Measurements from ENCODE around the gene PLSCR2.
"Not testable (repeated sequence)": the region's sequence is repeated elsewhere in the genome, so short reads cannot be mapped to it uniquely, and the experiment has no call there.

The PLSCR2 gene, protein sequence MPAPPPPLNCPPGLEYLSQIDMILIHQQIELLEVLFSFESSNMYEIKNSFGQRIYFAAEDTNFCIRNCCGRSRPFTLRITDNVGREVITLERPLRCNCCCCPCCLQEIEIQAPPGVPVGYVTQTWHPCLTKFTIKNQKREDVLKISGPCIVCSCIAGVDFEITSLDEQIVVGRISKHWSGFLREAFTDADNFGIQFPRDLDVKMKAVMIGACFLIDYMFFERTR

DNA sequence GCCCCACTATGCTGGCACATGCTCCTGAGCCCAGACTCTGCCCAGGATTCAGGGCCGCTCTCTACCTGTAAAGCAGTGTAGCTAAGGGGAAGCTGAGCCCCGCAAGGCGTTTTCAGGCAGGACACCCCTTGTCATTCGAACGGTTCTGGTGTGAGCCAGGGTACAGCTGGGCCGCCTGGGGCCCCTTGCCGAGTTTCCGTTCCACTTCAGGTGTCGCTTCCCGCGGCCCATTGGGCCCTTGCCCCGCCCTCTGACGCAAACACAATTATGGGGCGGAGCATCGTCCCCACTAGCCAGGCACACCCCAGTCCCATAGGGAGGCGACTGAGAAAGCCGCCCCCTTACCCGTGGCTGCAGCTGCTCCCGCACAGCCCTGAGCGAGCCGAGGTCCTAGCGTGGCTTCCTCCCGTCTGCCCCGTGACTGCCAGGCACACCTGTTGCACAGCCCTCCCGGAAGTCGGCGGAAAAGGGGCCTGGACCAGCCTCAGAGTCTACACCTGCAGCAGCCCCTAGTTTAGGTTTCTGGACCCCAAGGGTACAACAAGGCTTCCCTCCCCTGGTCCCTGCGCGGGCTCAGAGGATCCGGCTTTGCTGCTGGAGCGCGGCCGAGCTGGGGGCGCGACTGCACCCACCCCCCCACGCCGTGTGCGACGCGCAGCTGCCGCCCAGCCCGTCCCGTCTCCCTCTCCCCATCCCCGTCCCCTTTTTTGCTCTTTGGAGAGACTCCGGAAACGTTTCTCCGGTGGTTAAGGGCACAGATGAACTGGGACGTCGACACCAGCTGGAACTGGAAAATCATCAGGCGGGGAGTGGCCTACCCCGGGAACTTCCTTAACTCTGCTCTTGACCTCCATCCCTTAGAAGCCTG, at the start of gene PLSCR2:
TSS of gene PLSCR2 (minus strand) at position 412 of the 868 bp plus-strand sequence. CDS start 9,657 bp downstream, outside the sequence.
- DNase-seq = peak; percentile 36

DNA sequence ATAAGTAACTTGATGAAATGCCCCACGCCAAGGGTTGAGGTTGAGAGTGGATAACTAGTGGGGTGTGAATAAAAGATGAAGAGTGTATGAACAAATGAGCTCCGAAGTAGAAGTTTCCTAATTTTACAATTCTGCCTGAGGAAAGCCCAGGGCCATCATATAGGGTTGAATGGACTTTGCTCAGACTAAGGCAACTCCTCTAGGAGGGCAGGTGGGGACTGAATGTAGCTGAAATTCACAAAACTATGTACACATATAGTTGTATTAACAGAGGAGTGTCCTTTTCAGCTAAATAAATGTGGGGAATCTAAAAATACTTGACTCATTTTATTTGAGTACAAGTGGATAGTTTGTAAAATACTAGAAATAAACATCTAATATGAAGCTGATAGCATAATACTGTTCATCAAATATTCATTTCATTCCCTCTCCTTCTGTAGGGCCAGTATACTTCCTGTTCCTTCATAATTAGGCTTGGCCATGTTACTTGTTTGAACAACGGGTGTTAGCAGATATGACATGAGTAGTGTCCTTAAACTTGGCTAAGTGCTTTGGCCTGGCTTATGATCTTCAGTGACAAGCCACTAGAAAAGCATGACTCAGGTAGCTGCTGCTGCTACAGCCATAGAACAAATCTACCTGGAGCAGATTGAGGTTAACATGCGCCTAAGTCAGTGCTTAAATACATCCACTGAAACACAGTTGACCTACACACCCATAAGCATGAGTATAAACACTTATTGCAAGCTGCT, 48.5 kb upstream of the PLSCR2 start:
- DNase-seq = no peak

DNA sequence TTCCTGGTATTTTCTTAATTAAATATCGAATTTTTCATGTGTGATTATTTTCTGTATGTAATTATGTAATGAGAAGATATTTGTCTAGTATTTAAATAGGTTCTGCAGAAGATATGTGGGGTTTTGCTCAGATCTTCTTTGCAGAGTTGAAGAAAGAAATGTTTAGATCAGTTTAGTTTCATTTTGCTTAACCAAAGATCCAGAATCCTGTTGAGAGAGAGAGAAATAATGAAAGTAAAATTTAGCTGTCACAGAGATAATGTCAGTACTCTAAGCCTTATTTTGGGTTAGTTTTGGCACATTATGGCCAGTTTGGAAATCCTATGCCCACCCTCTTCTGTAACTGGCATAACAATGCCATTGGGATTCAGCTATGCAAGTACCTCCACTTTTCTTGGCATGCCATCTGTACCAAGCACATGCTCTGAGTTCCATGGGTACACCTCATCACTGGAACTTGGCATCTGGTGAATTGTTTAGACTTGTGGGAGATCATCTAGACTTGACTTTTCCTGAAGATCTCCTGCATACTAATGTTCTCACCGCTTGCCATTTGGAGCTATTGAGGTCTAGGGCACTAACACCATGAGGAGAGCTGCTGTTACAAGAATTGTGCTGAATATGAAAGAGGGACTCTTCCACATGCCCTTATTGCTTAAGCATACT, 44.2 kb upstream of the PLSCR2 start:
- DNase-seq = no peak

DNA sequence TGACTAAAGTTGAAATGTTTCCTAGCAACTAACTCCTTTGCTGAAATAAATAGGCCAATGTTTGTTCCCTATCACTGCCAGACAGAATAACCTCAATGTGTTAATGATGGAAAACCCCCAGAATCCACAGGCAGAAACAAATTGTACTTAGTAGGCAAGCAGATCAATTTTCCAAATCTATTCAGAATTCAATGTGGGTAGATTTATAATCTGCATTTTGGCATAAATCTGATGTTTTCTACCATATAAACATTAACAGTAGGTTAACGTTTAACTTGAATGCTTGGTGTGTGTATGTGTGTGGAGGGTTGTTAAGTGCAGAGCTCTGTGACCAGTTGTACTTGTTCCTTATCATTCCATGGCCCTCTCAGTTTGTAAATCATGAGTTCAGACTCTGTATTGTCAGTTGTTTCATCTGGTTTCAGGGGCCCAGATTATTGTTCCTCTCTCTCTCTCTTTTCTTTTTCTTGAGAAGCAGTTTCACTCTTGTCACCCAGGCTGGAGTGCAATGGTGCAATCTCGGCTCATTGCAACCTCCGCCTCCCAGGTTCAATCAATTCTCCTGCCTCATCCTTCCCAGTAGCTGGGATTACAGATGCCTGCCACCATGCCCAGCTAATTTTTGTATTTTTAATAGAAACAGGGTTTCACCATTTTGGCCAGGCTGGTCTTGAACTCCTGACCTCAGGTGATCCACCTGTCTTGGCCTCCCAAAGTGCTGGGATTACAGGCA, 42.2 kb upstream of the PLSCR2 start:
- no peak for DNase-seq

DNA sequence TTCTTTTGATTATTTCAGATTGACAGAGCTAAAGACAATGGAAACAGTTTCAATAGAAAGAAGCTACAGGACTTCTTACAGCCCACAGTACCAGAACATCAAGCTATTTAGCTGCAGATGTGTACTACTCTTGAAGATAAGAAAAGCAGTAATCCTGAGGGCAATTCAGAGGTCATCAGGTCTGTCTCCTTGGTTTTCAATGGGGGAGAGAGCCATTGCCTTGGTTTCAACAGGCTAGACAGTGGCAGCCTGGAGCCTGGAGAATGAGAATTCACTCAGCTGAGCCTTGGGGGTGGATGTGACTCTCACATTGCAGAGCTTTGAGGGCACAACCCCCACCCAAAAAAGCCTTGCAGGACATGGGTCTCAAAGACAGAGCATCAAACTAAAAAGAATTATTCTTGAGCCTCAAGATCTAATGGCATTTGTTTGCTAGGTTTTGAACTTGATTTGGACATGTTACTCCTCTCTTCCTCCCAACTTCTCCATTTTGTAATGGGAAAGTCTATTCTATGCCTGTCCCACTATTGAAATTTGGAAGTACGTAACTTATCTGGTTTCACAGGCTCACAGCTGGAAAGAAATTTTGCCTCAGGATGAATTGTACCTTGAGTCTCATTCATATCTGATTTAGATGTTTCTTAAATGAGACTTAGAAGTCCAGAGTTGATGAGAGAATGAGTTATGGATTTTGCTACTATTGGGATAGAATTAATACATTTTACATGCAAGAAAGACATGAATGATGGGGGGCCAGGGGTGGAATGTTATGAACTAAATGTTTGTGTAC, 38.2 kb upstream of the PLSCR2 start:
- no peak for DNase-seq

DNA sequence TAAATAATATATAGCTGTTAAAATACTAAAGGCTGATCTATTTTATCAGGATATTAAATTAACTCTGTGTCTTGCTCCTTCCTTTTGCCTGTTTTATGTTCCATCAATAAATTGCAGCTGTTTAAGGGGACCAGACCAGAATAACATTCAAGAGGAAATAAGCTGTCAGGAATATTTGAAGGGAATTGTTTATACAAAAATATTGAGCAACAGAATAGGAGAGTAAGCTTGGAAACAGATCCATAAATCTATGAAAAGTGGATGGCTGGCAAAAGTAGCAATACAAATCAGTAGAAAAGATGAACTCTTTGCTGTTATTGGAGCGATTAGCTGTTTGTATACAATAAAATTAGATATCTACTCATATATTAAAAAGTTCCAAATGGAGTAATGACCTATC, 36.2 kb upstream of the PLSCR2 start:
- DNase-seq = no peak

DNA sequence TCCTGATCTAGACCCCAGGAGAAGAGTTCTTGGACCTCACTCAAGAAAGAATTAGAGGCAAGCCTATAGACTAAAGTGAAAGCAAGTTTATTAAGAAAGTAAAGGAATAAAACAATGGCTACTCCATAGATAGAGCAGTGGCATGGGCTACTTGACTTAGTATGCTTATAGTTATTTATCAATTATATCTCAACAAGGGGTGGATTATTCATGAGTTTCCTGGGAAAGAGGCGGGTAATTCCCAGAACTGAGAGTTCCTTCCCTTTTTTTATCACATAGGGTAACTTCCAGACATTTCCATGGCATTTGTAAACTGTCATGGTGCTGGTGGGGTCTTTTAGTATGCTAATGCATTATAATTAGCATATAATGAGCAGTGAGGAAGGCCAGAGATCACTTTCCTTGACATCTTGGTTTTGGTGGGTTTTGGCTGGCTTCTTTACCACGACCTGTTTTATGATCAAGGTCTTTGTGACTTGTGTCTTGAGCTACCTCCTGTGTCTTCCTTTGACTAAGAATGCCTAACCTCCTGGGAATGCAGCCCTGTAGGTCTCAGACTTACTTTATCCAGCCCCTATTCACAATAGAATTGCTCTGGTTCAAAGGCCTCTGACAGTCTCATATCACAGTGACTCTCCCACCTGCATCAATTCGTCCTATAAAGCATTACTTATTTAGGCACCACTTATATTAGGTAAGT, 35.3 kb upstream of the PLSCR2 start:
- DNase-seq = no peak

DNA sequence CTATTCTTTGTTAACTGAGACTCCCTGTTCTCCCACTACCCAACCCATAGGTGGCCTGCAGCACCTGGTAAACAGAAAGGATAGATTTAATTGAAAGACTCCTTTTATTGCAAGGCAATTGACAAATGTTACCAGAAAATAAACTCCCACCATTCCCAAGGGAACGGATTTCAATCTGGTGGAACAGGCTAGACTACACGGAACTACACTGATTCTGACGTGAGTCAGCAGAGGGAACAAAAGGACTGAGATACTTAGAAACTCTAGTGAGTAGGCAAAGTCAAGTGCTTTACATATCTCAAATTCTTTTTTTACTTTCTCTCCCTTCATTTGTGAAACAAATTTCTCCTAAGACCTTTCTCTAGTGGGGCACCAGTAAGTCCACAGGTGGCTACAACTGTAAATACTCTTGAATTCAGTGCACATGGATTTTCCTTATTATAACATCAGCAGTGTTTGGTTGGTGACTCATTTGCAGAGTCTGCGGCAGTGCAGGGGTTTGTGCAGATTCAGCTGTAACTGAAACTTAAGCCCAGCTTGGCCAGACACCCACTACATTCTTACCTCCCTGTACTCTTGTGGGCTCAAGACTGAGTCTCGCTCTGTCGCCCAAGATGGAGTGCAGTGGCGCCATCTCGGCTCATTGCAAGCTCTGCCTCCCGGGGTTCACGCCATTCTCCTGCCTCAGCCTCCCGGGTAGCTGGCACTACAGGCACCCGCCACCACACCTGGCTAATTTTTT, 34.3 kb upstream of the PLSCR2 start:
- DNase-seq = peak; percentile 78

DNA sequence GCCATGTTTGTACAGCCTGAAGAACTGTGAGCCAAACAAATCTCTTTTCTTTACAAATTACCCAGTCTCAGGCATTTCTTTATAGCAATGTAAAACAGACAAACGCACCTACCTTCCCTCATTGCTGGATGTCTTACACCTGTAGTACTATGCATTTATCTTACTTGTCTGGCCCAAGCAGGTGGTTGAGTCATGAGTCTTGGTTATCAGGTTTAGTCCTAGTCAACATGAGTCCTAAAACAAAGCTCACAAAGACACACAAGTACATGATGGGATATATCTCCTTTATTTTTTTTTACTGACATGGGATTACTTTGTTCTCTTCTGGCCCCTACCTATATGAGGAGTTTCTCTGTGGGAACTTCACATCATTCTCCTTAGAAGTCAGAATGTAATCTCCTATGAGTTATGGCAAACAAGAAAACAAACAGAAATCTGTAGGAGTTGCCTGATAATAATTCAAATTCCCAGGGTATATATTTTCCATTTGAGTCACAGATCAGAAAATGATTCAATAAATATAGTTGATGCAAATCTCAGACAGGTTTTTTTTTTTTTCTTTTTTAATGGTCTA, 33.6 kb upstream of the PLSCR2 start:
- no peak for DNase-seq

DNA sequence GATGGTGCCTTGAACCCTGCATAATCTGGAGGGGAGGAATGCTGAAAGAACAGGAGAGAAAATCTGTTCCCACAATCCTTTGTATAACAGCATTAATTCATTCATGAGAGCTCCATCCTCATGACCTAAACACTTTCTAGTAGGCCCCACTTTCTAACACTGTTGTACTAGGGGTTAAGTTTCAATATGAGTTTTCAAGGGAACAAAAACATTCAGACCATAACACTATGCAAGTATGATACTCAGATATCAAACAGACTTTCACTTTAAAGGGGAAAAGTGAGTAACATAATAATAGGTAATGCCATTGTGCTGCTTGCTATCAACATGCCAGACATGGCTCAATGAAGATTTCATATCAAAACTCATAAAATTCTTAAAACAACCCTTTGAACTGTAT, 32.4 kb upstream of the PLSCR2 start:
- DNase-seq = no peak

DNA sequence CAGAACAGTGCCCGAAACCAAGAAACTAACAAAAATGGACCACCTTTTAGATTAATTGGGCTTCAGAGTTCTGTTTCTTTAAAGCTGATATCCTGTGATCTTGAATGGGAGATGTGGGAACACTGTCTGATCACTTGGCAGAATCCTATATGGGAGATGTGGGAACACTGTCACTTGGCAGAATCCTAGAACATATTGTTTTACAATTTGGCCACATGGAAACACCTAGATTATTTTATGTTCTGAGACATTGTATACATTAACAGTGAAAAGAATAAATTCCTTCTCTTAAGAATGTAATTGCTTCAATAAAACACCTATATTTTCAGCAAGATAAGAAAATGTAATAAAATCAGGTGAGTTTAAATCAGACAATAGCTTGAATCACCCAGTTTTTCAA, 30.3 kb upstream of the PLSCR2 start:
- DNase-seq = no peak

DNA sequence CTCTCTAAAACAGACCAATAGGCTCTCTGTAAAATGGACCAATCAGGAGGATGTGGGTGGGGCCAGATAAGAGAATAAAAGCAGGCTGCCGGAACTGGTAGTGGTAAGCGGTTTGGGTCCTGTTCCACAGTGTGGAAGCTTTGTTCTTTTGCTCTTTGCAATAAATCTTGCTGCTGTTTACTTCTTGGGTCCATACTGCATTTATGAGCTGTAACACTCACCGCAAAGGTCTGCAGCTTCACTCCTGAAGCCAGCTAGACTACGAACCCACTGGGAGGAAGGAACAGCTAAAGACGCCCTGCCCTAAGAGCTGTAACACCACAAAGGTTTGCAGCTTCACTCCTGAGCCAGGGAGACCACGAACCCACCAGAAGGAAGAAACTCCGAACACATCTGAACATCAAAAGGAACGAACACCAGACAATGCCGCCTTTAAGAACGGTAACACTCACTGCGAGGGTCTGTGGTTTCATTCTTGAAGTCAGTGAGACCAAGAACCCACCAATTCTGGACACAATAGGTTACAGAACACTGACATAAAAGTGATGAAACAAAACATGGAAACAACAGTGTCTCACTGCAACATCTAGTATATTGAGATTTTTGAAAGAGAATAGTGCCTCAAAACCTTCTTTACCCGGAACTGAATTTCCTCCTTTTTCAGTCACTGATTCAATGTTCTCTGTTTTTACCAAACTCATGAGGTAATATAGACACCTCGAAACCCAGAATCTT, 28.8 kb upstream of the PLSCR2 start:
- no peak for DNase-seq

DNA sequence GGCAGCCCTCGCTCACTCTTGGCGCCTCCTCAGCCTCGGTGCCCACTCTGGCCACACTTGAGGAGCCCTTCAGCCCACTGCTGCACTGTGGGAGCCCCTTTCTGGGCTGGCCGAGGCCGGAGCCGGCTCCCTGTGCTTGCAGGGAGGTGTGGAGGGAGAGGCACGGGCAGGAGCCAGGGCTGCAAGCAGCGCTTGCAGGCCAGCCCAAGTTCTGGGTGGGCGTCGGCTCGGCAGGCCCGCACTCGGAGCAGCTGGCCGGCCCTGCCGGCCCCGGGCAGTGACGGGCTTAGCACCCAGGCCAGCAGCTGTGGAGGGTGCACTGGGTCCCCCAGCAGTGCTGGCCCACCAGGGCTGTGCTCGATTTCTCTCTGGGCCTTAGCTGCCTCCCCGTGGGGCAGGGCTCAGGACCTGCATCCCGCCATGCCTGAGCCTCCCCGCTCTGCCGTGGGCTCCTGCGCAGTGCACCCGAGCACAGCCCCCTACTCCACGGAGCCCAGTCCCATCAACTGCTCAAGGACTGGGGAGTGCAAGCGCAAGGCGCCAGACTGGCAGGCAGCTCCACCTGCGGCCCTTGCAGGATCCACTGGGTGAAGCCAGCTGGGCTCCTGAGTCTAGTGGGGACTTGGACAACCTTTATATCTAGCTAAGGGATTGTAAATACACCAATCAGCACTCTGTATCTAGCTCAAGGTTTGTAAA, 27.9 kb upstream of the PLSCR2 start:
- not testable (repeated sequence) for DNase-seq

DNA sequence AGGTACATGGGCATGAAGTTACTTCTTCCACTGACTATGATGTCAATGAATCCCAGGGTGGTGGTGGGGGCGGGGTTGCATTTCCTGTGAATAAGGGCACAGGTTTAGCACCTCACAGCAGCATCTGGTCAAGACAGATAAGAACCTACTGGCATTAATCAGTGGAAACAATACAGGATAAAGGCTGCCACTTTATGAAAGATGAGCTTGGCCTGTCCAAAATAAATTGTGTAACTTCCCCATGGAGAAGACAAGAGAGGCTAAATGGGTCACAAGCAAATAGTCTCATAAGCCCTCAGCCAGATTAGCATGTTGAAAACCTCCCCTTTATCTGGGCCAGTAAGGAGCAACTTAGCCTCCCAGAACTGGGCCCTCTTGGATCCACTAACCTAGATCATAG, 27.4 kb upstream of the PLSCR2 start:
- no peak for DNase-seq

DNA sequence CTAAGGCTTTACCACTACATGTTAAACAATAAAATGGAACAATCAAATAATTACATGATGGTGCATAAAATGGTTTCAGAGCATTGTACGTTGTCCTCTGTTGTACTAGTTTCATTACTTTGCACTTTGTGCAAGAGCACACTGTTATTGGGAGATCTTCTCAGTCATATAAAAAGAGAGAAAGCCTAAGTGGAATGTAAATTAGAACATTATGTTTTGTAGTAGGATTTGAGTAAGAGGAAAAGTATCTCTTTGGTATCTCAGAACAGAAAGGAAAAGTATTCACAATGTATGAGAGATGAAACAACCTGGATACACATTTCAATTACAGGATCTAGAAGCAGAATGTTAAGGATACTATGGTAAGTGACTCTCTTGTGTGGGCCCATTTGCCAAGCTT, 26.9 kb upstream of the PLSCR2 start:
- no peak for DNase-seq

DNA sequence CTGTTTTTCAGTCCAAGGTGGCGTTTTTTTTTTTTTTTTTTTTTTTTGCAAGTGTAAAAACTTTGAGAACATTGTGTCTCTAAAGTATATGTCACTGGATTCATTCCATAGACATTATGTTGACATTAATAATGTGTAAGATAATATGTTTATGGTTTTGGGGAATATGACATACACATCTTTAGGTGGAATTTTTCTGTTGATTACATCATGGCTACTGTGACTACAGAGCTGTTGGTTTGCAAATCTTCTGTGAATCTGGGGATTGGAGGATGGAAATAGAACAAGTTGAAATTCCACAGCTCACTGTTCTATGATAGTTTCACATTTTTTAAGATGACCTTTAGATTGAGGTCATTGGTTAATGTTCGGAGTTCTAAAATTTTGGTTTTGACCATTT, 24.4 kb upstream of the PLSCR2 start:
- DNase-seq = no peak

DNA sequence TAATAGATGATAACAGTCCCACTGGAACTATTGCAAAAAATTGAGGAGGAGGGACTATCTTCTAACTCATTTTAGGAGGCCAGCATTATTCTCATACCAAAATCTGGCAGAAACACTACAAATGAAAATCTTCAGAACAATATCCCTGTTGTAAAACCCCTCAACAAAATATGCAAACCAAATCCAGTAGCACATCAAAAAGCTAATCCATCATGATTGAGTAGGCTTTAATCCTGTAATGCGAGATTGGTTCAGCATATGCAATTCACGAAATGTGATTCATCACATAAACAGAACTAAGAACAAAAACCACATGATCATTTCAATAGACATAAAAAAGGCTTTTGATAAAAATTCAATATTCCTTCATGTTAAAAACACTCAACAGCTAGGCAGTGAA, 23.9 kb upstream of the PLSCR2 start:
- no peak for DNase-seq

DNA sequence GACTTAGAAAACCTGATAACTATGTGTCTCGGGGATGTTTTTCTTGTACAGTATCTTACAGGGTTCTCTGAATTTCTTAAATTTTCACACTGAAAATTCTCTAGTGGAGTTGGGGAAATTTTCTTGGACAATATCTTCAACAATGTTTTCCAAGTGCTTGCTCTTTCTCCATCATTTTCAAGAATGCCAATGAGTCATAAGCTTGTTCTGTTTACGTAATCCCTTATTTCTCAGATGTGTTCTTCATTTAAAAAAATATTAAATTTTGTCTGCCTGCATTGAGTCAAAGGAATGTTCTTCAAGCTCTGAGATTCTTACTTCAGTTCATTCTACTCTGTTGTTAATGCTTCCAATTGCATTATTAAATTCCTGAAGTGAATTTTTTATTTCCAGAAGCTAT, 21.9 kb upstream of the PLSCR2 start:
- DNase-seq = no peak

DNA sequence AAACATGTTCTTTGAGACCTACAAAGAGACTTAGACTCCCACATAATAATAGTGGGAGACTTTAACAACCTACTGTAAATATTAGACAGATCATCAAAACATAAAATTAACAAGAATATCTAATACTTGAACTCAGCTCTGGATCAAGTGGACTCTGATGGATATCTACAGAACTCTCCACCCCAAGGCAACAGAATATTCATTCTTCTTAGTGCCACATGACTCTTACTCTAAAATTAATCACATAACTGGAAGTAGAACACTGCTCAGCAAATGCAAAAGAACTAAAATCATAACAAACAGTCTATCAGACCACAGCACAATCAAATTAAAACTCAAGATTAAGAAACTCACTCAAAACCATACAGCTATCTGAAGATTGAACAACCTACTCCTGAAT, 15.9 kb upstream of the PLSCR2 start:
- DNase-seq = no peak
